ENCODE results near the gene MMD2.
A peak's percentile ranks its signal among the peaks of the same experiment; 100 is the strongest.
"Not testable (repeated sequence)": the region's sequence is repeated elsewhere in the genome, so short reads cannot be mapped to it uniquely, and the experiment has no call there.

MMD2 gene, protein sequence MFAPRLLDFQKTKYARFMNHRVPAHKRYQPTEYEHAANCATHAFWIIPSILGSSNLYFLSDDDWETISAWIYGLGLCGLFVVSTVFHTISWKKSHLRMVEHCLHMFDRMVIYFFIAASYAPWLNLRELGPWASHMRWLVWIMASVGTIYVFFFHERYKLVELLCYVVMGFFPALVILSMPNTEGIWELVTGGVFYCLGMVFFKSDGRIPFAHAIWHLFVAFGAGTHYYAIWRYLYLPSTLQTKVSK

DNA sequence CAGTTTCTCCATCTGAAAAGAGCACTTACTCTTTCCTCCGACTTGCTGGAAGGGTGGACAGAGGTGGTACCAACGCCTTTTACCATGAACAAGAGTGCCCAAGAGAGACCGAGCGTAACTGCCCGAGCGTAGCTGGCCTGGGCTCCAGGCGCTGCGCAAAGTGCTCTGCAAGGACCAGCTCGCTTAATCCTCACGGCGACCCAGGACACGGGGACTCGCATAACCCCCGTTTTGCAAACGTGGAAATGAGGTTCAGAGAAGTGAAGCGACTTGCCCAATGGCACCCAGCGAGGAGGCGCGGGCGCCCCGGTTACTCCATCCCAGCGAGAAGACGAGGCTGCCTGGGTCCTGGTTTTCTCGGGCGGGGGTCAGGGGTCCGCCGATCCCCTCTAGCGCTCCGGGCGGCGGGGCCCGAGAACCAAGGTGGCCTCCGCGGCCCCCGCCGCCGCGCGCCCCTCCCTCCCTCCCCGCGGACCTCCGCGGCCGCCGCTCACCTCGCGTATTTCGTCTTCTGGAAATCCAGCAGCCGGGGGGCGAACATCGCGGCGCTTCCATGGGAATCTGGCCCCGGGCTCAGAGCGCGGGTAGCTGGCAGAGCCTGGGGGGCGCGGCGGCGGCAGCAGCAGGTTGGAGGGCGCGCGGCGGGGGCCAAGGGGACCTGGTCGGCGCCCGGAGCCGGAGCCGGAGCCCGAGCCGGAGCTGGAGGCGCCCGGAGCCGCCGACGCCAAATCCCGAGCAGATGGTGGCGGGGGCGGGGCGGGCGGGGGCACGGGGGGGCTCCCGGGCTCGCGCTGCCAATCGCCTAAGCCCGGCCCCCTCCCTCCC lies at the start of gene MMD2:
Gene MMD2 (minus strand): TSS at position 711 of the 825 bp plus-strand sequence. CDS start 170 bp downstream, at position 541.
- DNase-seq (ENCODE audit: low spot score), result no peak

DNA sequence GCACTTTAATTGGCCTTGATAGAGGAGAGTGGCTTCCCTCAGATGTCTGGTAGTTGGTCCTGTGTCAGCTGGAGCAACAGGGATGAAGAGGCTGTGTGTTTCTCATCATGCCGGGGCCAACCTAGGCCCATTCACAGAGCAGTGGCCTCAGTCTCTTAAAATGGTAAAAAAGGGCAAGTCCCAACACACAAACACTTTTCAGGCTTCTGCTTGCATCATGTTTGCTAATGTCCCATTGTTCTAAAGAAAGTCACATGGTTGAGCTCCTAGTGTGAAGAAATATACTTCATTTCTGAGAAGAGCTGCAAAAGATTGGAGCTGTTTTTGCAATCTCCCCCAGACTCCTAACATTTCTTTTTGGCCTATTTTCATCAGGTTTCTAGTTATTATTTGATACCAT lies 46.1 kb upstream of the MMD2 start:
- no peak for DNase-seq (ENCODE audit: low spot score)

- DNase-seq (ENCODE audit: low spot score), result no peak
These were observed 42.9 kb upstream of the MMD2 start for GRCh38 chr7:5001911-5002310.

GRCh38 chr7:5001003-5001402 lies 42.0 kb upstream of the MMD2 start:
- DNase-seq (ENCODE audit: low spot score), result no peak

DNA sequence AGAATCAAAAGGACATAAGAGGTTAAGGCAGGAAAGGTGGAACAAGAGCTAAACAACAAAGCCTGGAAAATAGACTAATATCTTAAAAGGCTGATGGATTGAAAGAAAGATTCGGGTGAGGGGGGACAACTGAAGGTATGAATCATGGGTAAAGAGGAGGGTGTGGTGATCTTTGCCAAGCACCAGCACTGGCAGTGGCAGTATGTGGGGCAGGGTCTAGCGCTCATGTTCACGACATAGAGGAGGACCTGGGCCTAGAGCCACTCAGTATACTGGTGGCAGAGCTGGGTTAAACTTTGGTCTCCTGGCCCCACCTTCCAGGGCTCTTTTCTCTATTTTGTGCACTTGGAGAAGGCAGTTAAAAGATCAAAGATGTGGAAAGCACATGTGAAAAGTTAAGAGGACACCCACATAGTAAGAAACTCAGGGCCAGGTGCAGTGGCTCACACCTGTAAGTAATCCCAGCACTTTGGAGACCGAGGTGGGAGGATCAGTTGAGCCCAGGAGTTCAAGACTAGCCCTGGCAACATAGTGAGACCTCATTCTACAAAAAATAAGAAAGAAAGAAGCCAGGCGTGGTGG lies 40.5 kb upstream of the MMD2 start:
- no peak for DNase-seq (ENCODE audit: low spot score)

GRCh38 chr7:4998910-4999309 lies 39.9 kb upstream of the MMD2 start:
- DNase-seq (ENCODE audit: low spot score), result no peak

DNA sequence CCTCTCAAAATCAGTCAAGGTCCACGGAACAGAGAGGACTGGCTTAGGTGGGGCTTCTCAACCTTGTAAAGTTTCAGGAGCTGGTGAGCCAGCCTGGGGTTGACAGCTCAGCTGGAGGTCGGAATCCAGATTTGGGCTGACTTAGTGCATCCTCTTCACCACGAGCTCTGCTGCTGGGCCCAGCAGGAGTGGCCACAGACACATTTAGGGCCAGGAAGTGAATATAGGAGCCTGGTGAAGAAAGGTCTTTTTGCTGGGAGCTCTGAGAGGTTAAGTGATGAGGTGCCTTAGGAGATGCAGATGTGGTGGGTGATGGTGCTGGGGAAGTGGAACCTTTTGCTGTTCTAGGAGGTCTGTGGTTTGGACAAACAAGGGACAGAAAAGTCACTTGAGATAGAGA lies 39.3 kb upstream of the MMD2 start:
- no peak for DNase-seq (ENCODE audit: low spot score)

DNA sequence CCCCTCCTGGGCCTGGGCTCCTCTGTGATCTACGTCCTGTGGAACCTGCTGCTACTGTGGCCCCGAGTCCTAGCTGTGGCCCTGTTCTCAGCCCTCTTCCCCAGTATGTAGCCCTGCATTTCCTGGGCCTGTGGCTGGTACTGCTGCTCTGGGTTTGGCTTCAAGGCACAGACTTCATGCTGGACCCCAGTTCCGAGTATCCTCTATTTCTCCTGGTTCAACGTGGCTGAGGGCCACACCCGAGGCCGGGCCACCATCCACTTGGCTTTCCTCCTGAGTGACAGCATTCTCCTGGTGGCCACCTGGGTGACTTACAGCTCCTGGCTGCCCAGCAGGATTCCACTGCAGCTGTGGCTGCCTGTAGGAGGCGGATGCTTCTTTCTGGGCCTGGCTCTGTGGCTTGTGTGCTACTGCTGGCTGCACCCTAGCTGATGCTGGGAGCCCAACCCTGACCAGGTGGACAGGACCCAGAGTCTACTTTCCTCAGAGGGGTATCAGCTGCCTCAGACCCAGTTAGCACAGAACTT lies 37.8 kb upstream of the MMD2 start:
- DNase-seq (ENCODE audit: low spot score), result no peak

DNA sequence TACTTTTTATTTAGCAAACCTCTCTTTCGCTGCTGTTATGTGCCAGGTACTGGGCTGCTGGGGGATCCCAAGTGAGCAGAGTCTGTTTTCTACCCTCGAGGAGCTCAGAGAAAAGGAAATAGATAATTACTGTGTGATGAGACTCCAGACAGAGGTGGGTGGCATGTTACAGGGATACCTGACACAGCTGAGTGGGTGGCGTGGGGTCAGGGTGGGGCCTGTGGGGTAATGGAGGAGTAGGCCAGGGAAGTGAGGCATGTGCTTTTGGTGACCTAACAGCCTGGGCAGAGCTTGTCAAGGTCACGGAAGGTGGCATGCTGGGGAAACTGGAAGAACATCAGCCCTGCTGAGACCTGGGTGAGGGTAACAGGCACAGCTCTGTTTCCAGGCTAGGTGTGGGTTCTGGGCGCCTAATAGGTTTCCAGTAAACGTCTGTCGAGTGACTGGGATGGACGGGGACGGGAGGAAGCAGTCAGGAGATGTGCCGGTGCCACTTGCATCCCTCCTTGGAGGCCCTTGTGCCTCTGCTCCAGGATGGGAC lies 36.5 kb upstream of the MMD2 start:
- no peak for DNase-seq (ENCODE audit: low spot score)

DNA sequence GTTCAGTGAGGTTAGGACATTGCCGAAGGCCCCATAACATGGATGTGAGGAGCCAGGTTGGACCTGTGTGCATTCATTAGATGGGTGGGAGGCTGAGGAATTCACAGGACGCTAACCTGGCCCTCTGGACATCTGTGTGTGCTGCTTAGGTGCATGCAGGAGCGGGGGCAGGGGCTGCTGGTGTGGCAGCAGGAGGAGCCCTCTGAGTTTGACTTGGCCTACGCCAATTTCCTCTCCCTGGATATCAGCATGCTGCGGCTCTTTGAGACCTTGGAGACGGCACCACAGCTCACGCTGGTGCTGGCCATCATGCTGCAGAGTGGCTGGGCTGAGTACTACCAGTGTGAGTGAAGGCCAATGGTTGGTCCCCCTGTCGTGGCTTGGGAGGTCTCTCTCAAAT lies 34.5 kb upstream of the MMD2 start:
- no peak for DNase-seq (ENCODE audit: low spot score)

GRCh38 chr7:4982741-4983140 lies 23.8 kb upstream of the MMD2 start:
- not testable (repeated sequence) for DNase-seq (ENCODE audit: low spot score)

DNA sequence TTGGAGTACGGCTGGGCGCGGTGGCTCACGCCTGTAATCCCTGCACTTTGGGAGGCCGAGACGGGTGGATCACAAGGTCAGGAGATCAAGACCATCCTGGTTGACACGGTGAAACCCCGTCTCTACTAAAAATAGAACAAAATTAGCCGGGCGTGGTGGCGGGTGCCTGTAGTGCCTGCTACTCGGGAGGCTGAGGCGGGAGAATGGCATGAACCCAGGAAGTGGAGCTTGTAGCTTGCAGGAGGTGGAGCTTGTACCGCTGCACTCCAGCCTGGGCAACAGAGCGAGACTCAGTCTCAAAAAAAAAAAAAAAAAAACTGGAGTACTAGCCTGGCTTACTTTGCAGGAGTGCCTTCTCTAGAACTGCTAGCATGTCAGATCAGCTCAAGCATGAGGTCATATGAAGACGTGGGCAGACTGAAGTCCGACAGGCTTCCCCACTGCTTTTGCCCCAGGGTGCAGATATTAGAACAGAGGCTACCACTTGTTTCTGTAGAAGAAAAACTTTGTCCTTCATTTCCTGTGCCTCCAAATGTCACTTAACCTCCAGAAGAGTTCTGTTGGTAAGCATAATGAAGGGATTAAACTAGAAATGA lies 22.4 kb upstream of the MMD2 start:
- DNase-seq (ENCODE audit: low spot score), result not testable (repeated sequence)

DNA sequence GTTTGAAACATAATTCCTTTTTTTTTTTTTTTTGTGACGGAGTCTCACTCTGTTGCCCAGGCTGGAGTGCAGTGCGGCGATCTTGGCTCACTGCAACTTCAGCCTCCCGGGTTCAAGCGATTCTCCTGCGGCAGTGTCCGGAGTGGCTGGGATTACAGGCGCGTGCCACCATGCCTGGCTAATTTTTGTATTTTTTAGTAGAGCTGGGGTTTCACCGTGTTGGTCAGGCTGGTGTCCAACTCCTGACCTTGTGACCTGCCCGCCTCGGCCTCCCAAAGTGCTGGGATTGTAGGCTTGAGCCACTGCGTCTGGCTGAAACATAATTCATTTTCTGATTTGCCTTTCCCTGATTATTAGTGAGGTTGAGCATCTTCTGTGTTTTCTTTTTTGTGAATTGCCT lies 16.6 kb upstream of the MMD2 start:
- not testable (repeated sequence) for DNase-seq (ENCODE audit: low spot score)

GRCh38 chr7:4973728-4974198 lies 14.8 kb upstream of the MMD2 start:
- DNase-seq (ENCODE audit: low spot score), result peak; percentile 94

DNA sequence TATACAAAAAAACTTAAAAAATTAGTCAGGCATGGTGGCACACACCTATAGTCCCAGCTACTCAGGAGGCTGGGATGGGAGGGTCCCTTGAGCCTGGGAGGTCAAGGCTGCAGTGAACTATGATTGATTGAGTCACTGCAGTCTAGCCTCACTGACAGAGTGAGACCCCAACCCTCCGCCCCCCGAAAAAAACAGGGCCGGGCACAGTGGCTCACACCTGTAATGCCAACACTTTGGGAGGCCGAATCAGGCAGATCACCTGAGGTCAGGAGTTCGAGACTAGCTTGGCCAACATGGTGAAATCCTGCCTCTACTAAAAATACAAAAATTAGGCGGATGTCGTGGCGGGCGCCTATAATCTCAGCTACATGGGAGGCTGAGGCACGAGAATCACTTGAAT lies 13.5 kb upstream of the MMD2 start:
- not testable (repeated sequence) for DNase-seq (ENCODE audit: low spot score)

DNA sequence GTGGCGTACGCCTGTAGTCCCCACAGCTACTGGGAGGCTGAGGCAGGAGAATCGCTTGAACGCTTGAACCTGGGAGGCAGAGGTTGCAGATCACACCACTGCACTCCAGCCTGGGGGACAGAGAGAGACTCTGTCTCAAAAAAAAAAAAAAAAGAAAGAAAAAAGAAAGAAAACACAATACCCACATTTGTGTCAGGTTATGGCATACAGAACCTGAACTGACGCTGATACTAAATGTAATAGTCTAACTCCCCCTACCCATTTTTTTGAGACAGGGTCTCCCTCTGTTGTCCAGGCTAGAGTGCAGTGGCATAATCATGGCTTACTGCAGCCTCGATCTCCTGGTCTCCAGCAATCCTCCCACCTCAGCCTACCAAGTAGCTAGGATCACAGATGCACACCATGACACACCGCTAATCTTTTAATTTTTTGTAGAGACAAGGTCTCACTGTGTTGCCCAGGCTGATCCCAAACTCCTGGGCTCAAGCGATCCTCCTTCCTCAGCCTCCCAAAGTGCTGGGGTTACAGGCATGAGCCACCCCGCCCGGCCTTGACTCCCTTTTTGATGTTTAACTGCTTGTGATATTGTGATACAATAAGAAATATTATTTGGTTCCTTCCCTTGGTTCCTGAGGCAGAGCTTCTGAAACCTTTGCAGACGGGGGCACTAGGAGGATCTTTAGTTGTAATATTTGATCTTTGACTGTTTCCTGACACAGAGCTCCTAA lies 6.5 kb upstream of the MMD2 start:
- no peak for DNase-seq (ENCODE audit: low spot score)

- DNase-seq (ENCODE audit: low spot score), result no peak
These were observed 5.5 kb upstream of the MMD2 start for GRCh38 chr7:4964506-4964905.

DNA sequence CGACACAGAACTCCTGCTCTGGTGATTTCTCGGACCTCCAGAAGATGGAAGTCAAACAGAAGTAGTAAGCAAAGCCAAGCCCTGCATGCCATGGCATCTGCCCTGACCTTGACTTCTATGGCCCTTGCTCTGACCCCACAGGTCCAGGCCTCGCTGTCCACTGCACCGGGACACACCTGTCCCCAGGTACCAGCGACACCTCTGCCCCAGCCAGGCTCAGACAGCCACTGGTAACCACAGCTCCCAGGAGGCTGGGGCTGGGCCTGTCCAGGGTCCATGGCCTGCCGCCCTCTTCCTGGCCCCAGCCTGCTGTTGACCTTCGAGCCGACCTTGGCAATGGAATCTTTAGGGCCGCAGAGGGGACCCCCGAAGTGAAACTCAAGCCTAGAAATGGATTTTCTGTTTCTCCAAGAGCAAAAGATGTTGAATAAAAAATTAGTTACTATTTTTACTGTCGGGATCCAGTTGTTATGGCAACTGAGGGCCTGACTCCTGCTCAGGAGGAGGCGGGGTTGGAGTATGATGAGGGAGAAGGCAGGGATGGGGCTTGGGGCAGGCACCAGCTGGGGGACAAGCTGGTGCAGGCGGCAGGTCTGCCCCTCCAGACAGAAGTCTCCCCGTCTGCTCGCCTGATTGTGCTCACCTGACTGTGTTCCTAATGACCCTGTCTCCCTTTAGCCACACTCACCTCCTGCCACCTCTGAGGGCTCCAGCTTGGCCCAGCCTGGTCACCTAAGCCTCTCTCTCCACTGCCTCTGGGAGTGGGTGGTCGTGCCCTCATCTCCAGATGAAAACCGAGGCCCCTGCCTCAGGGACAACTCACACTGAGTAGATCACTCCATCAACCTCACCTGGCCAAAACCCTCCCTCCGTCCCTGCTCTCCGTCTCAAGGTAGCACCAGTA lies 4.1 kb upstream of the MMD2 start:
- DNase-seq (ENCODE audit: low spot score), result no peak

DNA sequence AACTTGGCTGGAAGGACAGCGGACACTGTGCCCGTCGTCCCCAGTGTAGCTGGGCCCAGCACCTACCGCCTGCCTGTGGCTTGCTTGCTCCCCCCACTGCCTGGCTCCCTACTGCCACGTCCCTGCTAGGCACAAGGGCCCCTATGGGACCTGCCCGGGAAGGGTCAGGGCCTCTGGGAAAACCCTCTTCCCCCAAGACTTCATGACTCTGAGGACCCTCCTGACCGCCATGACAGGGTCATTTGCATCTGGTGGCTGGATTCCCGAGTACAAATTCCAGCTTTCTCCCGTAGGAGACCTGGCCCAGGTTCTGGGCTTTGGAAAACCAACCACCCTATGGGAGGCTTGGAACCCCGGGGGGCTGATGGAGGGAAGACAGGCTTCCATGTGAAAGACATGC lies 1.4 kb upstream of the MMD2 start:
- DNase-seq (ENCODE audit: low spot score), result no peak

- DNase-seq (ENCODE audit: low spot score), result no peak
These were observed 906 bp upstream of the MMD2 start for GRCh38 chr7:4959893-4960292.
